Esophagus muscularis mucosa (tissue), 4 donors: ENCODE results near the gene PLEKHA6. TPM values are rescaled to one million over a fixed set of nuclear protein-coding genes. Genes with fewer than 3 reads are reported as not detected.

Source experiments
- DNase-seq: peaks from one replicate; pipeline ENCODE4 v3.0.0-alpha.2; 2017; ENCODE audit errors: extremely low spot score
- H3K27ac ChIP-seq, 4 donors: fragments of 200-600 bp; sonication (generic); replicated peaks in 1 of 4; 1 replicate in 3 of 4; 2 replicates in 1 of 4; pipeline ENCODE4 v1.5.1; 2016 to 2019; ENCODE audit warnings: mild to moderate bottlenecking in 1 of 4
- H3K27me3 ChIP-seq, 4 donors: fragments of 200-600 bp; sonication (generic); one replicate each; pipeline versions ENCODE4 v1.5.1 to v1.6.0; 2016 to 2019
- H3K36me3 ChIP-seq, 4 donors: fragments of 200-600 bp; sonication (generic); one replicate each; pipeline ENCODE4 v1.5.1; 2016 to 2019
- H3K4me1 ChIP-seq, 4 donors: fragments of 200-600 bp; sonication (generic); one replicate each; pipeline ENCODE4 v1.5.1; 2016 to 2019
- H3K4me3 ChIP-seq, 4 donors: fragments of 200-600 bp; sonication (generic); 1 replicate in 2 of 4; 2 replicates in 2 of 4; pipeline ENCODE4 v1.5.1; 2016 to 2019; ENCODE audit warnings: mild to moderate bottlenecking in 4 of 4, moderate library complexity in 1 of 4
- H3K9me3 ChIP-seq, 4 donors: fragments of 200-600 bp; sonication (generic); 1 replicate in 3 of 4; 2 replicates in 1 of 4; pipeline ENCODE4 v1.5.1; 2016 to 2019
- EP300 ChIP-seq: sonication (generic); formaldehyde crosslinking; IDR thresholded peaks from one replicate; pipeline ENCODE4 v1.6.1; 2017; ENCODE audit warnings: antibody characterized with exemption
- POLR2A ChIP-seq: fragments of 450-650 bp; IDR thresholded peaks from one replicate; pipeline ENCODE4 v1.6.1; 2017; ENCODE audit warnings: antibody characterized with exemption, moderate library complexity, mild to moderate bottlenecking, low read depth
- POLR2AphosphoS5 ChIP-seq, 2 donors: sonication (generic); formaldehyde crosslinking; IDR thresholded peaks; one replicate each; pipeline ENCODE4 v1.6.1; 2017; ENCODE audit warnings: antibody characterized with exemption in 2 of 2
- WGBS: methylation state at CpG from one replicate; pipeline ENCODE4 v1.1.5; 2018; 5-methylcytosine and 5-hydroxymethylcytosine counted together
- intact Hi-C: fragments of 100-400 bp; cut with DNase I; formaldehyde crosslinking; loops from one replicate; pipeline ENCODE4 v1.15.1; 2023
- total RNA-seq, 4 donors: library from RNA; depleted of rRNA; stranded (reverse); fragments of >200 nt; gene quantifications; one replicate each; pipeline versions ENCODE4 v1.1.0 to v1.2.1, GENCODE V29; 2016
- TF ChIP-seq, protein P1 (sequence below), 3 experiments: fragments of 200-600 bp in 2 of 3; fragments of 450-650 bp in 1 of 3; sonication (generic) in 2 of 3; IDR thresholded peaks; one replicate each; pipeline ENCODE4 v1.5.1; 2017 to 2019; ENCODE audit warnings: antibody characterized with exemption in 3 of 3, mild to moderate bottlenecking in 2 of 3, moderate library complexity in 1 of 3

The PLEKHA6 gene
- total RNA-seq, 4 donors from 2014 or later: 11.9 to 22.4 (median 15.9) TPM

- H3K9me3 ChIP-seq: no peaks in the 10 kb centered on the region
- peaks cover 26 to 33% (median 29%) of the 10 kb centered on the region in 4 donors for H3K4me1 ChIP-seq
- no peak for DNase-seq
- intact Hi-C loops: no loop called here
- no peak for TF ChIP-seq POLR2AphosphoS5 (IDR thresholded peaks at IDR 0.05)
- no peak for TF ChIP-seq POLR2A
- no peak for TF ChIP-seq EP300
- TF ChIP-seq, protein P1, sequence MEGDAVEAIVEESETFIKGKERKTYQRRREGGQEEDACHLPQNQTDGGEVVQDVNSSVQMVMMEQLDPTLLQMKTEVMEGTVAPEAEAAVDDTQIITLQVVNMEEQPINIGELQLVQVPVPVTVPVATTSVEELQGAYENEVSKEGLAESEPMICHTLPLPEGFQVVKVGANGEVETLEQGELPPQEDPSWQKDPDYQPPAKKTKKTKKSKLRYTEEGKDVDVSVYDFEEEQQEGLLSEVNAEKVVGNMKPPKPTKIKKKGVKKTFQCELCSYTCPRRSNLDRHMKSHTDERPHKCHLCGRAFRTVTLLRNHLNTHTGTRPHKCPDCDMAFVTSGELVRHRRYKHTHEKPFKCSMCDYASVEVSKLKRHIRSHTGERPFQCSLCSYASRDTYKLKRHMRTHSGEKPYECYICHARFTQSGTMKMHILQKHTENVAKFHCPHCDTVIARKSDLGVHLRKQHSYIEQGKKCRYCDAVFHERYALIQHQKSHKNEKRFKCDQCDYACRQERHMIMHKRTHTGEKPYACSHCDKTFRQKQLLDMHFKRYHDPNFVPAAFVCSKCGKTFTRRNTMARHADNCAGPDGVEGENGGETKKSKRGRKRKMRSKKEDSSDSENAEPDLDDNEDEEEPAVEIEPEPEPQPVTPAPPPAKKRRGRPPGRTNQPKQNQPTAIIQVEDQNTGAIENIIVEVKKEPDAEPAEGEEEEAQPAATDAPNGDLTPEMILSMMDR (IDR thresholded peaks at IDR 0.05): no peak
- H3K27me3 ChIP-seq: peaks cover 0 to 54% (median 3%) of the 10 kb centered on the region in 4 donors
- 34% methylated on average over 5 of the region's 5 CpGs for WGBS
- peak overlapping the region in 2 of 4 donors; percentile 10 to 14 for H3K4me3 ChIP-seq
- H3K27ac ChIP-seq: peak overlapping the region in 1 of 4 donors; percentile 13
- H3K36me3 ChIP-seq: no peaks in the 10 kb centered on the region
Measured at GRCh38 chr1:204359131-204359473, 627 bp downstream of the PLEKHA6 start.

- 65% methylated on average over 5 of the region's 5 CpGs for WGBS
Measured at GRCh38 chr1:204358605-204359004, 1.1 kb downstream of the PLEKHA6 start.

GRCh38 chr1:204357551-204358490, 1.9 kb downstream of the PLEKHA6 start:
- Histone ChIP-seq H3K27me3 (peaks cover 0 to 50% (median 3%) of the 10 kb centered on the region in 4 donors), H3K4me1 (peaks cover 18 to 22% (median 21%) of the 10 kb centered on the region in 4 donors), H3K36me3 (no peaks in the 10 kb centered on the region), H3K9me3 (no peaks in the 10 kb centered on the region), H3K4me3 (no peak overlapping the region), H3K27ac (peak overlapping the region in 3 of 4 donors; percentile 28 to 46 (median 41))
- no peak for DNase-seq
- 72% methylated on average over 23 of the region's 23 CpGs for WGBS
- TF ChIP-seq, protein P1 (IDR thresholded peaks at IDR 0.05): peak in 1 of 3 experiments; percentile 2
- TF ChIP-seq POLR2A (no peak), EP300 (no peak), POLR2AphosphoS5 (IDR thresholded peaks at IDR 0.05) (no peak)
- intact Hi-C loops: no loop called here

More at GRCh38 chr1:204358605-204359004, 1.1 kb downstream of the PLEKHA6 start:
- peaks cover 26 to 28% (median 27%) of the 10 kb centered on the region in 4 donors for H3K4me1 ChIP-seq
- no peak for TF ChIP-seq POLR2A
- TF ChIP-seq EP300: no peak
- TF ChIP-seq, protein P1 (IDR thresholded peaks at IDR 0.05): no peak
- no peak for TF ChIP-seq POLR2AphosphoS5 (IDR thresholded peaks at IDR 0.05)
- intact Hi-C loops: no loop called here
- peak overlapping the region in 1 of 4 donors; percentile 18 for H3K27ac ChIP-seq
- DNase-seq: no peak
- no peaks in the 10 kb centered on the region for H3K36me3 ChIP-seq
- H3K9me3 ChIP-seq: no peaks in the 10 kb centered on the region
- H3K27me3 ChIP-seq: peaks cover 0 to 57% (median 3%) of the 10 kb centered on the region in 4 donors
- H3K4me3 ChIP-seq: no peak overlapping the region

DNA sequence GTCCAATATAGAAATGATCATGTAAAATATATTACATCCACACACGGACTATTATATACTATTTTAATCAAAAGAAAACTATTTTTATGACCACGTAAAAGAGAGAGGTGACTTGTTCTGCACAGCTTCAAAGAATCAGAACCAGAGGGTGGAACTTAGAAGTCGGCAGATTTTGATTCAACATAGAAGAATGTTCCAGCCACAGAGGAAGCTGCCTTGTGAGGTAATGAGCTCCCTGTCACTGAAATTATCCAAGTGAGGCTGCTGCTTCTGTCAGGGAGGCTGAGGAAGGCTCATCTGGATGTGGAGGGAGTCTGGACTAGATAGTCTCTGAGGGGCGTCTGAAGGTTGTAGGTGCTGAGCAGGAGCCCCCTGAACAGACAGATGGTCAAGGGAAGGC, 2.7 kb downstream of the PLEKHA6 start:
- TF ChIP-seq EP300: no peak
- no peak for TF ChIP-seq POLR2AphosphoS5 (IDR thresholded peaks at IDR 0.05)
- TF ChIP-seq, protein P1 (IDR thresholded peaks at IDR 0.05): no peak
- no peak for TF ChIP-seq POLR2A
- DNase-seq: no peak

More for the DNA sequence above, 2.7 kb downstream of the PLEKHA6 start:
- 77% methylated on average over 4 of the region's 4 CpGs for WGBS
- intact Hi-C loops: no loop called here
- Histone ChIP-seq H3K27ac (peak overlapping the region in 3 of 4 donors; percentile 28 to 46 (median 41)), H3K4me1 (peaks cover 13 to 20% (median 19%) of the 10 kb centered on the region in 4 donors), H3K36me3 (no peaks in the 10 kb centered on the region), H3K4me3 (no peak overlapping the region), H3K27me3 (peaks cover 0 to 42% (median 3%) of the 10 kb centered on the region in 4 donors), H3K9me3 (no peaks in the 10 kb centered on the region)
